H9 (cell line): ENCODE results near the gene ADCY1. TPM values are rescaled to one million over a fixed set of nuclear protein-coding genes. Genes with fewer than 3 reads are reported as not detected.

ENCODE experiments used
- DNase-seq: peaks from one replicate; pipeline ENCODE4 v3.0.0-alpha.2; 2017
- H2AFZ ChIP-seq: one replicate; pipeline ENCODE4 v1.6.1; 2013; ENCODE audit warnings: mild to moderate bottlenecking, low read length, control low read depth, moderate library complexity
- H2AK5ac ChIP-seq: 2 replicates; pipeline ENCODE4 v1.6.1; 2013; ENCODE audit warnings: low read length, control low read depth, mixed read lengths; ENCODE audit not compliant: insufficient read length
- H2BK120ac ChIP-seq: one replicate; pipeline ENCODE4 v1.6.1; 2013; ENCODE audit warnings: low read depth, mild to moderate bottlenecking, low read length, control low read depth, inconsistent platforms; ENCODE audit not compliant: poor library complexity, severe bottlenecking
- H2BK12ac ChIP-seq: 2 replicates; pipeline ENCODE4 v1.6.1; 2013; ENCODE audit warnings: low read length, control low read depth, mixed read lengths, low read depth; ENCODE audit not compliant: insufficient read length
- H2BK15ac ChIP-seq: 2 replicates; pipeline ENCODE4 v1.6.1; 2013; ENCODE audit warnings: low read depth, low read length, control low read depth
- H2BK20ac ChIP-seq: one replicate; pipeline ENCODE4 v1.6.1; 2013; ENCODE audit warnings: low read depth, mild to moderate bottlenecking, low read length, control low read depth, inconsistent platforms; ENCODE audit not compliant: poor library complexity, severe bottlenecking
- H2BK5ac ChIP-seq: 2 replicates; pipeline ENCODE4 v1.6.1; 2013; ENCODE audit warnings: low read length, control low read depth, mixed read lengths; ENCODE audit not compliant: insufficient read length
- H3K14ac ChIP-seq: 2 replicates; pipeline ENCODE4 v1.6.1; 2013; ENCODE audit warnings: low read length, control low read depth; ENCODE audit not compliant: insufficient read depth
- H3K18ac ChIP-seq: 2 replicates; pipeline ENCODE4 v1.6.1; 2013; ENCODE audit warnings: low read depth, mild to moderate bottlenecking, mixed read lengths, low read length, control low read depth; ENCODE audit not compliant: insufficient read length
- H3K23ac ChIP-seq: 2 replicates; pipeline ENCODE4 v1.6.1; 2013; ENCODE audit warnings: low read length, control low read depth, mixed read lengths, low read depth; ENCODE audit not compliant: insufficient read length
- H3K23me2 ChIP-seq: 2 replicates; pipeline ENCODE4 v1.6.1; 2013; ENCODE audit warnings: low read depth, mild to moderate bottlenecking, mixed read lengths, low read length, control low read depth; ENCODE audit not compliant: insufficient read length, poor library complexity, severe bottlenecking
- H3K27ac ChIP-seq: 2 replicates; pipeline ENCODE4 v1.5.1; 2013; ENCODE audit warnings: low read length, control low read depth, mixed read lengths, low read depth; ENCODE audit not compliant: insufficient read length
- H3K27me3 ChIP-seq: 2 replicates; pipeline ENCODE4 v1.6.1; 2013; ENCODE audit warnings: low read length, control low read depth, inconsistent platforms; ENCODE audit not compliant: insufficient read depth
- H3K4ac ChIP-seq: 2 replicates; pipeline ENCODE4 v1.6.1; 2013; ENCODE audit warnings: low read depth, mild to moderate bottlenecking, control low read depth, inconsistent platforms, low read length, moderate library complexity
- H3K4me1 ChIP-seq: 2 replicates; pipeline ENCODE4 v1.6.1; 2013; ENCODE audit warnings: low read length, control low read depth, inconsistent platforms; ENCODE audit not compliant: insufficient read depth
- H3K4me2 ChIP-seq: 2 replicates; pipeline ENCODE4 v1.6.1; 2013; ENCODE audit warnings: low read length, control low read depth, mixed read lengths; ENCODE audit not compliant: insufficient read length, insufficient read depth
- H3K56ac ChIP-seq: 2 replicates; pipeline ENCODE4 v1.6.1; 2013; ENCODE audit warnings: low read depth, mild to moderate bottlenecking, mixed read lengths, low read length, control low read depth; ENCODE audit not compliant: insufficient read length
- H3K79me1 ChIP-seq: 2 replicates; pipeline ENCODE4 v1.6.1; 2013; ENCODE audit warnings: low read depth, mild to moderate bottlenecking, moderate library complexity, low read length, control low read depth, inconsistent platforms; ENCODE audit not compliant: insufficient read depth, poor library complexity, severe bottlenecking
- H3K79me2 ChIP-seq: 2 replicates; pipeline ENCODE4 v1.6.1; 2013; ENCODE audit warnings: low read length, control low read depth, inconsistent platforms; ENCODE audit not compliant: insufficient read depth
- H3K9ac ChIP-seq: 2 replicates; pipeline ENCODE4 v1.6.1; 2013; ENCODE audit warnings: low read length, control low read depth, mixed read lengths; ENCODE audit not compliant: insufficient read length; ENCODE audit errors: extremely low read depth
- H3K9me3 ChIP-seq: one replicate; pipeline ENCODE4 v1.6.1; 2013; ENCODE audit warnings: low read depth, low read length, inconsistent platforms; ENCODE audit not compliant: control insufficient read depth
- H3T11ph ChIP-seq: one replicate; pipeline ENCODE4 v1.6.1; 2013; ENCODE audit warnings: mild to moderate bottlenecking, low read length, control low read depth, inconsistent platforms
- H4K20me1 ChIP-seq: one replicate; pipeline ENCODE4 v1.6.1; 2013; ENCODE audit not compliant: control insufficient read depth, insufficient read length, insufficient read depth
- H4K5ac ChIP-seq: 2 replicates; pipeline ENCODE4 v1.6.1; 2013; ENCODE audit warnings: low read depth, mild to moderate bottlenecking, mixed read lengths, low read length, control low read depth; ENCODE audit not compliant: insufficient read length
- H4K8ac ChIP-seq: replicated peaks from 2 replicates; pipeline ENCODE4 v1.6.1; 2013; ENCODE audit warnings: low read length, control low read depth, mixed read lengths, low read depth; ENCODE audit not compliant: insufficient read length
- H4K91ac ChIP-seq: 2 replicates; pipeline ENCODE4 v1.6.1; 2013; ENCODE audit warnings: low read depth, mild to moderate bottlenecking, moderate library complexity, mixed read lengths, low read length, control low read depth; ENCODE audit not compliant: insufficient read length
- H3K27ac Mint-ChIP-seq, 3 experiments: 2 replicates in 2 of 3; 3 replicates in 1 of 3; pipeline ENCODE4 v1.8.0; 2020 to 2021; ENCODE audit warnings: mixed read lengths in 3 of 3, mild to moderate bottlenecking in 1 of 3, moderate library complexity in 1 of 3
- H3K27me3 Mint-ChIP-seq: 2 replicates; pipeline ENCODE4 v1.8.0; 2021; ENCODE audit warnings: low read depth, mild to moderate bottlenecking, moderate library complexity, mixed read lengths
- H3K36me3 Mint-ChIP-seq, 3 experiments: 2 replicates in 2 of 3; 3 replicates in 1 of 3; pipeline ENCODE4 v1.8.0; 2020 to 2021; ENCODE audit warnings: low read depth in 3 of 3, mixed read lengths in 3 of 3; ENCODE audit not compliant: insufficient read depth in 1 of 3
- H3K4me1 Mint-ChIP-seq, 2 experiments: 2 replicates each; pipeline ENCODE4 v1.8.0; 2020; ENCODE audit warnings: mixed read lengths in 2 of 2
- H3K4me3 Mint-ChIP-seq, 2 experiments: 2 replicates in 1 of 2; 3 replicates in 1 of 2; pipeline ENCODE4 v1.8.0; 2020 to 2021; ENCODE audit warnings: mild to moderate bottlenecking in 2 of 2, mixed read lengths in 2 of 2, moderate library complexity in 1 of 2
- H3K9me3 Mint-ChIP-seq, 2 experiments: 2 replicates in 1 of 2; 3 replicates in 1 of 2; pipeline ENCODE4 v1.8.0; 2020; ENCODE audit warnings: mild to moderate bottlenecking in 2 of 2, mixed read lengths in 2 of 2, moderate library complexity in 1 of 2
- CTCF ChIP-seq: fragments of 200-600 bp; sonication (generic); conservative IDR thresholded peaks from 3 replicates; pipeline ENCODE4 v1.8.0; 2021; ENCODE audit warnings: antibody characterized with exemption, mild to moderate bottlenecking
- WGBS: extraction: QIAGEN DNeasy Blood & Tissue Kit; methylation state at CpG from one replicate; pipeline ENCODE4 v1.1.7; 2013; ENCODE audit warnings: missing lambda C conversion rate, low lambda C conversion rate, mixed read lengths; ENCODE audit not compliant: insufficient read length; ENCODE audit errors: extremely low coverage; 5-methylcytosine and 5-hydroxymethylcytosine counted together
- total RNA-seq: library from RNA; stranded (reverse); gene quantifications from 2 replicates; pipeline ENCODE4 v1.2.1, GENCODE V29; 2021

Gene ADCY1
- total RNA-seq, 1 experiment from 2014 or later = 21.6 TPM

GRCh38 chr7:45687185-45687560, 113.0 kb downstream of the ADCY1 start:
- Histone ChIP-seq H4K91ac (no peak overlapping the region), H3K18ac (no peak overlapping the region), H3K27ac (no peak overlapping the region), H2BK120ac (no peak overlapping the region), H3K23me2 (no peaks in the 10 kb centered on the region), H2BK12ac (no peak overlapping the region), H3K4me1 (no peaks in the 10 kb centered on the region), H3K9me3 (no peaks in the 10 kb centered on the region), H2AK5ac (no peak overlapping the region), H3K79me2 (no peaks in the 10 kb centered on the region), H2BK5ac (no peak overlapping the region), H3T11ph (no peak overlapping the region), H3K27me3 (no peaks in the 10 kb centered on the region), H4K5ac (no peak overlapping the region), H3K56ac (no peak overlapping the region), H3K4me2 (no peak overlapping the region), H2BK15ac (no peak overlapping the region), H3K23ac (no peak overlapping the region), H4K20me1 (peaks cover 4% of the 10 kb centered on the region), H3K14ac (no peak overlapping the region), H3K79me1 (no peaks in the 10 kb centered on the region), H4K8ac (no peak overlapping the region), H2BK20ac (no peak overlapping the region), H2AFZ (no peak overlapping the region), H3K9ac (no peak overlapping the region), H3K4ac (no peak overlapping the region)
- Mint-ChIP-seq H3K9me3 (no peaks in the 10 kb centered on the region), H3K27ac (no peak overlapping the region), H3K4me1 (peaks cover under 1 to 5% of the 10 kb centered on the region in 2 experiments; a peak in 1 of 4 replicates), H3K27me3 (no peaks in the 10 kb centered on the region), H3K36me3 (peaks cover 6 to 14% (median 10%) of the 10 kb centered on the region in 3 experiments), H3K4me3 (no peak overlapping the region)
- DNase-seq = no peak
- no CpG with 5 or more reads among the region's 3 CpGs for WGBS
- TF ChIP-seq CTCF = no peak
